HTR-8/SVneo (cell line): ENCODE results near the gene CTNNBL1.
A peak's percentile ranks its signal among the peaks of the same experiment; 100 is the strongest.
"Not testable (repeated sequence)": the region's sequence is repeated elsewhere in the genome, so short reads cannot be mapped to it uniquely, and the experiment has no call there.

Source experiments
- DNase-seq: peaks from one replicate; pipeline ENCODE4 v3.0.0; 2011; ENCODE audit warnings: low spot score, mixed read lengths; ENCODE audit not compliant: insufficient read length
- FAIRE-seq: peaks from 2 replicates; lab custom pipeline; 2011; peaks lifted over from hg19 to GRCh38; lab: Jason Lieb, UNC

Gene CTNNBL1

DNA sequence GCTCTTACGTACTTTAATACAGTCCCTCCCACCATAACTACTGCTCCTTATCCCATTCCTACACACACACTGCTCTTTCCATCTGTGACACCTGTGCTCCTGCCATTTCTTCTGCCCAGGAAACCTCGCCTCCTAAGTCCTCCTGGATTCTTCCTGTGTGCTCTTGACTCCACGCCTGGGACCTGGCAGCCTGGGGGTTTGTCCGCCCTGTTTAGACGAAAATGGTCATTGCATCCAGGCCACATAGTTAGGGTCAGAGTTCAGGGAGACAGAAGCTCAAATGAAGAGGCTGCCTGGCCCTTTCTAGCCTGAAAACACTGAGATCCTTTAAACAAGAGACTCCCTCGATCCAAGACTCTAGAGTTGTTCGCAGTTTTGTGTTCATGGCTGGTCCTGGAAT, 17.4 kb upstream of the CTNNBL1 start:
- FAIRE-seq (no peak), DNase-seq (no peak)

DNA sequence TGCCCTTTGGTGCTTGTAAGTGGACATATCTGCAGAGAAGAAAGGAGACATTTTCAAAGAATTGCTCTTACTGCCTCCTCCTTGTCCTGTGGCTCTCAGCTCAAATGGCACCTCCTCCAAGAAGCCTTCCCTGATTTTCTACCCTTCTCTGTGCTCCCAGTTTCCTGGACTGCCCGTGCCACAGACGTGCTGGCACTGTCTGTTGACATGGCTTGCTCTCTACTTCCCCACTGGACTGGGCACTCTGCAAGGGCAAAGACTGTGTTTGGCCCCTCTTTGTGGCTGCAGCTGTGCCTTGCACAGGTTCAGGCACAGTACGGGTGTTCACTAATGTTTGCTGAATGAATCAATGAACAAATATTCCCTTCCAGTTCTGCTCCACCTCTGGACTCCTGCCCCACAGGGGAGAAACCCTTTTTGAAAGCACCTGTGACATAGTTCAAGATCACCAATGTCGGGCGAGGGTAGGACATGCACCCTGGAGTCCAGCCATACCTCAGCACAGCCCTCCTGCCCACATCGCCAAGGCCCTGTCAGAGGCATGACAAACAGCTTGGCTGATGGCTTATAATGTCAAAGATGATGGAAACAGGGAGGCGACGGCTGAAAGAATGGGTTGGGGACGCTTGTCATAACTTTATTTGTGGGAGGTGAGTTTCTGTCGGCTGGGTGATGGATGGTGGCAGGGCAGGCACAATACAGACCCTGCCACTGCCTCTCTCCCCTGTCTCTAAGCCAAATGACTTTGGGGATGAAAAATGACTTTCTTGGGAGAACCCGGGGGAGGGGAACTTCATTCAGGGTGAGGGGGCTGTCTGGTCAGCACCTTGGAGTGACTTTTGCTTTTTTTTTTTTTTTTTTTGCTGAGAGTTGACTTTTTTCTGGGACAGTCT, 15.6 kb upstream of the CTNNBL1 start:
- FAIRE-seq = peak; percentile 83
- no peak for DNase-seq

DNA sequence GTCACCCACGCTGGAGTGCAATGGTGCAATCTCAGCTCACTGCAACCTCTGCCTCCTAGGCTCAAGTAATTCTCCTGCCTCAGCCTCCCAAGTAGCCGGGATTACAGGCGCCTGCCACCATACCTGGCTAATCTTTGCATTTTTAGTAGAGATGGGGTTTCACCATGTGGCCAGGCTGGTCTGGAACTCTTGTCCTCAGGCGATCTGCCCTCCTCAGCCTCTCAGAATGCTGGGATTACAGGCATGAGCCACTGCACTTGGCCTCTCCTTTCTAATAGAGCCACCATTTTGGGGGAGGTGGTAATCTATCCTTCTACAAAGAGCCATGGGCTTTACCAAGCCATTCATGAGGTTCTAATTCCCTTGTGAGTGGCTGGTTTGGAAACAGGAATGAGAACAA, 14.1 kb upstream of the CTNNBL1 start:
- peak; percentile 9 for FAIRE-seq
- not testable (repeated sequence) for DNase-seq

DNA sequence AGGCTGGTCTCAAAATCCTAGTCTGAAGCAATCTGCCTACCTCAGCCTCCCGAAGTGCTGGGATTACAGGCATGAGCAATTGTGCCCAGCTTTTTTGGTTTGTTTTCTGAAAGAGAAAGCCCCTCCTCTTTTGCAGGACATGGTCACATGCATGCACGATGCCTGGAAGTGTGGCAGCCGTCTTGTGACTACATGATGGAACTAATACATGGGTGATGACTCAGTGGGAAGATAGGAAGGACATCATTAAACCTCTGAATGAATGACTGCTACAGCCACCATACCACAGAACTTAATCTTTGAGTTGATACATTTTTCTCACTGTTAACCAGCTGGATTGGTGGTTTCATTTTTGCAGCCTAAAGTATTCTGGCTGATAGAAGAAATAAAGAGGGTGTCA, 13.4 kb upstream of the CTNNBL1 start:
- FAIRE-seq (peak; percentile 85), DNase-seq (no peak)

DNA sequence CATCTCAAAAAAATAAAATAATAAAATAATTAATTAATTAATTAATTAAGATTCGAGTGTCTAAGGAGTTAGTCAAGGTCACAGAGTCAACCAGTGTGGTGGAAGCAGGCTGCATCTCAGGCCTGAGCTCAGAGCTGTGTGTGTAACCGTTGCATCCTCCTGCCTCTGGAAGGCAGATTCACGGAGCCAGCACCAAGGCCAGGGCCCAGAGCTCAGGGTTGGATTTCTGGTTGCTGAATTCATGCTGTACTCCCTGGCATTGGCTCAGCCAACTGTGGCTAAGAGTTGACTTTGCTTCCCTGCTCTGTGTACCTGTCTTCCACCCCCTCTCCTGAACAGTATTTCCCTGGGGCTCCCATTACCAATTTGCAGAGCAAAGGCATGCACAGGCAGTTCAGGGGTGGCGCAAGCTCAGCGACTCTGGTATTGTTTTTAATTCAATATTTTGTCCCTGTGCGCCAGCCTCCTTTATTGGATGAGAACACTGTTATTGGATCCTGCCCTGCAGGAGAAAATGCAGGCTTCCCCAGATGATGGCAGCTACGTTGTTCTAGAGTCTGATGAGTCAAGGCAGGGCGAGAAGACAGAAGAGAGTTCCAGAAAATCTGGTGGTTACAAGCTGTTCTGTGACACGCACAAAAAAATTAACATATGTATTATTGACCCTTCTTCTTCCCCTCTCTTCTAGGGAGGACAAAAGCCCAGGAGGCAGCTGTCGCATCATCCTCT, 12.3 kb upstream of the CTNNBL1 start:
- no peak for DNase-seq
- no peak for FAIRE-seq

DNA sequence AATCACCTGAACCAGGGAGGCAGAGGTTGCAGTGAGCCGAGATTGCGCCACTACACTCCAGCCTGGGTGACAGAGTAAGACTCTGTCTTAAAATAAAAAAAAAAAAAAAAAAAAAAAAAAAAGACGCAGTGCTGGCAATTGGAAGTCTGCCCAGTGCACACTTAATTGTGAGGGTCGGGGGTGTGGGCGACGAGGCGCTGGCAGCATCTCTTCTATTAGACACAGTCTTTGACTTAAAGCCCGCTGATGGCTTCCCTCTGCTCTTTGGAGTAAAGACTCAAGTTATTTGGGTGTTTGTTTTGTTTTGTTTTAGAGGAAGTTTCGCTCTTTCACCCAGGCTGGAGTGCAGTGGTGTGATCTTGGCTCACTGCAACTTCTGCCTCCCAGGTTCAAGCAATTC, 10.7 kb upstream of the CTNNBL1 start:
- DNase-seq, FAIRE-seq: not testable (repeated sequence)

DNA sequence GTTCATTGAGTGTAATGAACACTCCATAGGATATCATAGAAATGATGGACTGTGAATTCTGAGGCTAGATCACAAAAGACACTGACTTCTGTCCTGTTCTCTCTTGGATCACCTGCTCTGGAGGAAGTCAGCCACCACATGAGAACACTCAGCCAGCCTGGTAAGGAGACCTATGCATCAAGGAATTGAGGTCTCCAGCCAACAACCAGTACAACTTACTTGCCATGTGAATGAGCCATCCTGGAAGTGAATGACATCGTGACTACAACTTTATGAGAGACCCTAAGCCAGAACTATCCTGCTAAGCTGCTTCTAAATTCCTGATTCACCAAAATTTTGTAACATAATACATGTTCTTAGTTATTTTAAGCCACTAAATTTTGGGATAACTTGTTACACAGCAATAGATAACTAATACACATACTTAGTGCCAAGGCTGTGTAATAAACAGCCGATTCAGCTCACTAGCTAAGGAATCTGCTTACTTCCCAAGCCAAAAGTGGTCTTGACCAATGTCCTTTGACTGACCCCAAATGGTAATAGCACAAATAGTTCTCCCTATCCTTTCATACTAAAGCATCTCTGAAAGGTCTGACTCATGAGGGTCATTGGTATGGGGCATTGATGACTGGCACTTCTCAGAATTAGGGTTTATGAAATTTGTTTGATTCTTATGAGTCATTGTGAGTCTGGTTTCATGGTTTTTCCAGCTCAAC, 6.9 kb upstream of the CTNNBL1 start:
- FAIRE-seq = peak; percentile 82

DNA sequence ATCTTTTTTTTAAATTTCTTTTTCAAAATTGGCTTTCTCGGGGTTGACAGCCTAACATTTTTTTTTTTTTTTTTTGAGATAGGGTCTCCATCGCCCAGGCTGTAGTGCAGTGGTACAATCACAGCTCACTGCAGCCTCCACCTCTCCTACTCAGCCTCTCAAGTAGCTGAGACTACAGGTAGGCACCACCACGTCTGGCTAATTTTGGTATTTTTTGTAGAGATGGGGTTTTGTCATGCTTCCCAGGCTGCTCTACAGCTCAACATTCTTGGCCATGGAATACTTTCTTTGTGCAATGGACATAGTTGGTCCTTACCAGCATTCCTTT, 6.4 kb upstream of the CTNNBL1 start:
- FAIRE-seq (peak; percentile 20), DNase-seq (no peak)

More for the DNA sequence above, 6.9 kb upstream of the CTNNBL1 start:
- no peak for DNase-seq

DNA sequence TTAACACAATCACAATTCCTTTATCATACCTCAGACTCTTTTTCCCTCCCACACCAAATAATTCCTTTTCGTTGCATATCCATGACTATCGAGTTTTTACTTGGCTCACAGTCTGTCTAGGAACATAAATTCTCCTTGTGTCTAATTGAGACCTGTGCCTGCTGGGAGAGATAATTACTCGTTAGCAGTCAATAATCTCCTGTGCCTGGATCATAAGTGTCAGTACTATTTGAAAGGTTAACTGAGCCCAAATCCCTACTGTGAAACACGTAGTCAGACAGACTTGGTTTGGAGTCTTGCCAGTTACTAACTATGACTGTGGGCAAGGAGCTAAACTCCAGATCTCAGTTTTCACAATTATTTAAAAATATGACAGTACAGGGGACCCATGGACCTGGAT, 5.7 kb upstream of the CTNNBL1 start:
- FAIRE-seq = peak; percentile 57
- DNase-seq = no peak

DNA sequence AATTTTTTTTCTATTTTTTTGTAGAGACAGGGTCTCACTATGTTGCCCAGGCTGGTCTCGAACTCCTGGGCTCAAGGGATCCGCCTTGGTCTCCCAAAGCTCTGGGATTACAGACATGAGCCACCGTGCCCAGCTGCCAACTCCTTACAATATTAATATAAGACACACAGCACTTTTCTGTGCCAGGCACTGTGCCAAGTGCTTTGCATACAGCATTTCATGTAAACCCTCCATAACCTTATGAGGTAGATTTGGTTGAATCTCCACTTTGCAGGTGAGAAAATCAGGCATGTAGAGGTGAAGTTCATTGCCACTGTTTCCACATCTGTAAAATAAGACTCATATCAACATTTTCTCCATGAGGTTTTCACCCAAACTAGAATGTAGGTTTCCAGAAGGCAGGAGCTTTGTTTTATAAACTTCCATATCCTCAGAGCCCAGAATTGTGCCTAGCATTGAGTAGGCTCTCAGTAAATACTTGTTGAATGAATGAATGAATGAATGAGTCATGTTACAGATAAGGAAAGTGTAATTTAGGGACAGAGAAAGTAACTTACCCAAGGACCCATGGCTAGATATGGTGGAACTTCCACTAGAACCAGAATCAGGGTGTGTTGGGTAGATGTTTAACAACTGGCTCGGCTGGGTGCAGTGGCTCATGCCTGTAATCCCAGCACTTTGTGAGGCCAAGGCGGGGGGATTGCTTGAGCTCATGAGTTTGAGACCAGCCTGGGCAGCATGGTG, 3.0 kb upstream of the CTNNBL1 start:
- FAIRE-seq = no peak

DNA sequence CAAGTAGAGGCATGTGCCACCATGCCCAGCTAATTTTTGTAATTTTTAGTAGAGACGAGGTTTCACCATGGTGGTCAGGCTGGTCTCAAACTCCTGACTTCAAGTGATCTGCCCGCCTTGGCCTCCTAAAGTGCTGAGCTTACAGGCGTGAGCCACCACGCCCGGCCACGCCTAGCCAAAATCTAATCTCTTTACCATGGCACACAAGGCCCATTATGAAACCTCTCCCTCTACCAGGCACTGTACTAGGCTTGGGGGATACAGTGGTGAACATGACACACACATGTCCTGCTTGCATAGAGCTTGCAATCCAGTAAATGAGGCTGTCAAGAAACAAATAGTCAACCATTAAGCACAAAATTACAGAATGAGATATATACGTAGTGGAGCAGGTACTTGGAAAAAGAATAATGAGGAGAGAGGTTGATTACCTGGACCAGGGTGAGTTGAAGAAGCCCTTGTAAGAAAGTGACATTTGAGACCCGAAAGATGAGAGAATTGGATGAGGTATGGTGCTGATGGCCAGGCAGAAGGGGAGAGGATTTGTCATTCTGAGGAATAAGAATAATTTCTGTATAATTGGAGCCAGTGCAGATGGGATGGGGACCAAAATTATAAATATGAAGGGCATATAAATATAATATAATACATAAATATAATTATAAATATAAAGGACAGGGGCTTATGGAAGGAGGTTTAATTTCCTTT, 1.2 kb upstream of the CTNNBL1 start:
- FAIRE-seq = no peak
- no peak for DNase-seq

More for the DNA sequence above, 3.0 kb upstream of the CTNNBL1 start:
- no peak for DNase-seq

DNA sequence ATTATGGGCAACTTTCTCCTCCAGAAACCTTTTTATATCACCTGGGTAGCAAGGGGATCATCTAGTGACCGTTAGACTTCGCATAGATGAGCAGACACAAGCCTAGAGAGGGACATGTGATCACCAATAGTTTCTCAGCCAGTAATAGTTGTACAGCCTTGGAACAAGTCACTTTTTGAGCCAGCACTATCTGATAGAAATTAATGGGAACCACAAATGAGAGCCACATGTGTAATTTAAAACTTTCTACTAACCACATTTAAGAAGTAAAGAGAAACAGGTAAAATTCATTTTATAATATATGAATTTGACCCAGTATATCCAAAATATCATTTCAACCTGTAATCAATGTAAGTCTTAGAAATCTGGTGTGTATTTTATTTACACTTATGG, 592 bp upstream of the CTNNBL1 start:
- DNase-seq (no peak), FAIRE-seq (no peak)

DNA sequence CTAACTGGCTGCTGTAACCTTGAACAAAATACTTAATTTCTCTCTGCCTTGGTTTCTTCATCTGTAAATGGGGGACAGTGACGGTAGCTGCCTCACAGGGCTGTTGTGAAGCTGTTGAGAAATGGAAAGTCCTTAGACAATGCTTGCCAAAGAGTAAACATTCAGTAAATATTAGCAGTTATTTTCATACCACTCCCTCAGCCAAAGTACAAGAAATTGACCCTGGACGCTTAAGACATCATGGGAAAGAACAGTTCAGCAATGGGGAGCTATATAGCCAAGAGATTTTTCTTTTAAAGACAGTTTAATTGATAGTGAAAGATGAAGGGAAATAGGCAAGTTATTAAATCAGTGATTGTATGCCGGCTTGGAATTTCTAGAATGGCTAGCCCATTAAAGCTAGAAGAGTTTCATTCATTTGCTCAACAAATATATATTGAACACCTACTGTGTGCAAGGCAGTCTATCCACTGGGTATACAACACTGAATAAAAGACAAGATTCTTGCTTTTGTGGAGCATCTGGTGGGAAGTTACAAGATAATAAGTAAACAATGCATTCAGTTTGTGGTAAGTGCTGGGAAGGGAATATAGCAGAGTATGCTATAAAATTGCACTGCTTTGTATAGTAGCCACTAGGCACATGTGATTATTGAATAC, 2.0 kb downstream of the CTNNBL1 start:
- DNase-seq (no peak), FAIRE-seq (peak; percentile 16)

DNA sequence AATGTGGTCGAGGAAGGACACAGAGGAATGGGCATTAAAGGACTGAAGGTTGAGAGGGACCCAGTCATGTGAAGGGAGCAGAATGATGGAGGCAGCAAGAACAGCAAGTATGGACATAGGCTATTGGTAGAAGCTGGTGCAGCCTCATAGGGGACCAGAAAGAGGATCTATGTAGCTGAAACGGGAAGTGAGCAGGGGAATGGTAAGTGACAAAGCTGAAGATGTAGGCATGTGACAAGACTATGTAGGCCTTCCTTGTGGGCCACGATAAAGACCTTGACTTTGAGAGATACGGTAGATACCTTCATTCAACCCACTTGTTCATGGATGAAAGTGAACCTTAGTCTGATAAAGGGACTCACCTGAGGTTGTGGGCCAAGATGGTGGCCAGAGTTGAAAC, 3.5 kb downstream of the CTNNBL1 start:
- DNase-seq = no peak
- no peak for FAIRE-seq

DNA sequence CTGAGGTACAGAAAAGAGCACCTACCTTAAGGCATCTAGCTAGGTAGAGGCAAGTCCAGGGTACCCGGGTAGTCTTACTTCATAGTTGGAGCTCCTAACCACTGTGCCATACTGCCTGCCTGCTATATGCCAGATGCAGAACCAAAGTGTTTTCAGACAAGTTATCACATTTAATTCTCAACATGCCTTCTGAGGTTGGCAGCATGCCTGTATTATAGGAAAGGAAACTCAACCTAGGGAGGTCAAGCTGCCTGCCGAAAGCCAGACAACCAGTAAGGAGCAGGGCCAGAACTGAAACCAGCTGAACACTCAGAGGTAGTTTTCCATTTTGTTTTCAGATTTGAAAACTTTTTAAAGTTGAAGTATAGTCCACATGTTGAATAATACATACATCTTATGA, 5.4 kb downstream of the CTNNBL1 start:
- DNase-seq (no peak), FAIRE-seq (no peak)

DNA sequence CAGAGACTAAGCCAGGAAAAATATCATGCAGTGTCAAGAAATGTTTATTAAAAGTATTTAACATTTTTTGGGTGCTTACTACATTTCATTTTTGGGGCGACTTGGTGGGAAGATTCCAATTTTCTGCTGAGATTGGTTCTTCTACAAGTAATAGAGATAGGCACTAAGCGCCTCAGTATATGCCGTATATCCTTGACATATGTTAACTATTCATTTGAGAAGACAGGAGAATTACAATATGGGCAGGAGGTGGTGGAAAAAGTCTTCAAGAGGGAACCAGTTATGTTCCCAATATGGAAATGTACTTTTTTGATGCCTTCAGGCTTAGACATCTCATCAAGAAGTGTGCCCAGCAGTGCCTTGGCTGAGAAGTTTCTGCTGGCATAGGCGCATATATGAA, 6.5 kb downstream of the CTNNBL1 start:
- no peak for FAIRE-seq
- DNase-seq = no peak

DNA sequence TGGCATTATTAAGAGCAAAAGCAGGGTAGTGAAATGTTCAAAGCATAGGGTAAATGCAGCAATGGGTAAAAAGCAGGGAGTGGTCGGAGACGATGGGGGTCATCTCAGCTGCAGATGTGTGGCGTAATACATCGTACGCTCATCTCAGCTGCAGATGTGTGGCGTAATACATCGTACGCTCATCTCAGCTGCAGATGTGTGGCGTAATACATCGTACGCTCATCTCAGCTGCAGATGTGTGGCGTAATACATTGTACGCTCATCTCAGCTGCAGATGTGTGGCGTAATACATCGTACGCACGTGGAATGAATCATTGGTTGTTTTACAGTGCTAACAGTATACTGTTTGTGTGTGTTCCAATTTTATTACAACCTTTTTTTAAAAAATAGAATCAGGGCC, 7.8 kb downstream of the CTNNBL1 start:
- not testable (repeated sequence) for FAIRE-seq, DNase-seq

DNA sequence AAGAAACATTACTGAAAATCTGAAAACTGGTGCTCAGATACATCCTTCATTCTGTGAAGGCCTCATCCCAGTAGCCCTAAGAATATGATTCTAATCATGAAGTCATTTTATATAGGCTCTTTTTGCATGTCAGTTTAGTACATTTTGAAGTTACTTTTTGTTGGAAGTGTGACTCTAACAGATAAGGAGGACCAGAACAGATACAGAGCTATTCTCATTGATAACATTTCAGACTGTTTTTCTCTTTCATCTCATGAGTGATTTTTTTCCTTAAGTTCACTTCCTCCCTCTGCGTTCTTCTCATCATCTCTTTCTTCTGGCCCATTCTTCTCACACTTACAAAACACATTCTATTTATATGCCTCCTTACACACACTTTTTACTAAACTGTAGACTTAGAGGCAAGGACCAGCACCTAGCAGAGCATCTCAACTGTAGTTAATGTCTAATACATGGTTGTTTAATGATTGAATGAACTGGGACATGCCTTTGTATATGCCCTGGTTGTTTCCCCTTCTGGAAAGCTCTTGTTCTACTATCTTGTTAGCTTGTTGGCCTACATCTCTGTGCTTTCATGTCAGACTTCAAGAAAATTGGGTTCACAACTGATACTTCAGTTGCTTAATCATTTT, 8.7 kb downstream of the CTNNBL1 start:
- no peak for DNase-seq
- FAIRE-seq = no peak
